Breast epithelium (tissue), 4 donors: ENCODE results near the gene ASCC1. TPM values are rescaled to one million over a fixed set of nuclear protein-coding genes. Genes with fewer than 3 reads are reported as not detected.

ENCODE experiments used
- DNase-seq, 2 donors: peaks; one replicate each; pipeline ENCODE4 v3.0.0-alpha.2; 2019; ENCODE audit warnings: low spot score in 2 of 2
- H3K27ac ChIP-seq, 2 donors: fragments of 200-600 bp; sonication (generic) in 1 of 2; one replicate each; pipeline ENCODE4 v1.5.1; 2016 to 2019; ENCODE audit warnings: mild to moderate bottlenecking in 1 of 2
- H3K27me3 ChIP-seq, 2 donors: fragments of 200-600 bp; sonication (generic) in 1 of 2; one replicate each; pipeline versions ENCODE4 v1.5.1 to v1.6.0; 2017 to 2019; ENCODE audit warnings: control low read depth in 1 of 2, mild to moderate bottlenecking in 1 of 2
- H3K36me3 ChIP-seq: fragments of 200-600 bp; one replicate; pipeline ENCODE4 v1.5.1; 2019
- H3K4me1 ChIP-seq, 2 donors: fragments of 200-600 bp; sonication (generic); one replicate each; pipeline ENCODE4 v1.5.1; 2016 to 2019; ENCODE audit warnings: control low read depth in 1 of 2
- H3K4me3 ChIP-seq, 3 donors: fragments of 200-600 bp; sonication (generic); 1 replicate in 2 of 3; 2 replicates in 1 of 3; pipeline ENCODE4 v1.5.1; 2016 to 2019; ENCODE audit warnings: mild to moderate bottlenecking in 3 of 3, moderate library complexity in 2 of 3
- H3K9me3 ChIP-seq, 2 donors: fragments of 200-600 bp; sonication (generic) in 1 of 2; one replicate each; pipeline ENCODE4 v1.5.1; 2016 to 2019; ENCODE audit warnings: control low read depth in 1 of 2
- POLR2A ChIP-seq: fragments of 450-650 bp; IDR thresholded peaks from one replicate; pipeline ENCODE4 v1.6.1; 2016; ENCODE audit warnings: antibody characterized with exemption, mild to moderate bottlenecking, moderate library complexity
- POLR2AphosphoS5 ChIP-seq, 3 donors: sonication (generic); formaldehyde crosslinking; IDR thresholded peaks; one replicate each; pipeline ENCODE4 v1.6.1; 2017; ENCODE audit warnings: antibody characterized with exemption in 3 of 3
- intact Hi-C: fragments of 100-400 bp; cut with DNase I; formaldehyde crosslinking; loops from one replicate; pipeline ENCODE4 v1.15.1; 2023; ENCODE audit warnings: low total_unique reads
- total RNA-seq, 3 donors: library from RNA; depleted of rRNA; stranded (reverse); fragments of >200 nt; gene quantifications; one replicate each; pipeline ENCODE4 v1.1.0, GENCODE V29; 2016
- TF ChIP-seq, protein P1 (sequence below), 3 donors: fragments of 450-650 bp; IDR thresholded peaks; one replicate each; pipeline ENCODE4 v1.5.1; 2016 to 2017; ENCODE audit warnings: antibody characterized with exemption in 3 of 3, mild to moderate bottlenecking in 3 of 3, moderate library complexity in 3 of 3

The ASCC1 gene
- total RNA-seq, 3 donors from 2014 or later, result 28.5 to 42.9 (median 29.6) TPM

DNA sequence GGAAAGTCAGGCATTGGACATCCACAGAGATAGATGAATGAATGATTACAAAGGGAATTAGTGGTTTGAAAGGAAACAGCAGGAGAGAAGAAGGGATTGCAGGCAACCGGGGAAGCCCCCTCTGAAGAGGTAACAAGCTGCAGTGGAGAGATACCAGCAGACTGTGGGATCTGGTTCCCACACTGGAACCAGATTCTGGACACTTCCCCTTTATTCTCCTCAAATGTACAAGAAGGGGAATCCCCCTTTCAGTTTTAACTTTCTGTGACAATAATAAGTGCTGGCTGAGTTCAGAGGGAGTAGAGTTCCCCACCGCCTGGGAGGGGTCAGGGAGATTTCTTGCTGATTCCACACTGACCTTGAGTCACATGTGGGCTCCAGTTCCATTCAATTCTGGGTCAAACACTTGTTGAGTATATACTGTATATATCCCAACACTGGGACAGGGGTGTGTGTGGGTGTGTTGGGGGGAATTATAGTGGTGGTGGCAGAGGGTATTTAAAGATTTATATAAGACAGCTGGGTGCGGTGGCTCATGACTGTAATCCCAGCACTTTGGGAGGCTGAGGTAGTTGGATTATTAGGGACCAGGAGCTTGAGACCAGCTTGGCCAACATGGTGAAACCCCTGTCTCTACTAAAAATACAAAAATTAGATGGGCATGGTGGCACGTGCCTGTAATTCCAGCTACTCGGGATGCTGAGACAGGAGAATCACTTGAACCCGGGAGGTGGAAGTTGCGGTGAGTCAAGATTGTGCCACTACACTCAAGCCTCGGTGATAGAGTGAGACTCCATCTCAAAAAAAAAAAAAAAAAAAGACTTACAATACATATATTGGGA lies 41.2 kb upstream of the ASCC1 start:
- H3K9me3 ChIP-seq, result no peaks in the 10 kb centered on the region
- H3K36me3 ChIP-seq, result no peaks in the 10 kb centered on the region
- intact Hi-C loops, result no loop called here
- peak overlapping the region; percentile 82 to 91 for H3K27ac ChIP-seq
- H3K27me3 ChIP-seq, result no peaks in the 10 kb centered on the region
- TF ChIP-seq POLR2AphosphoS5 (IDR thresholded peaks at IDR 0.05) (peak in 1 of 3 donors; percentile 6), POLR2A (no peak)
- TF ChIP-seq, protein P1, sequence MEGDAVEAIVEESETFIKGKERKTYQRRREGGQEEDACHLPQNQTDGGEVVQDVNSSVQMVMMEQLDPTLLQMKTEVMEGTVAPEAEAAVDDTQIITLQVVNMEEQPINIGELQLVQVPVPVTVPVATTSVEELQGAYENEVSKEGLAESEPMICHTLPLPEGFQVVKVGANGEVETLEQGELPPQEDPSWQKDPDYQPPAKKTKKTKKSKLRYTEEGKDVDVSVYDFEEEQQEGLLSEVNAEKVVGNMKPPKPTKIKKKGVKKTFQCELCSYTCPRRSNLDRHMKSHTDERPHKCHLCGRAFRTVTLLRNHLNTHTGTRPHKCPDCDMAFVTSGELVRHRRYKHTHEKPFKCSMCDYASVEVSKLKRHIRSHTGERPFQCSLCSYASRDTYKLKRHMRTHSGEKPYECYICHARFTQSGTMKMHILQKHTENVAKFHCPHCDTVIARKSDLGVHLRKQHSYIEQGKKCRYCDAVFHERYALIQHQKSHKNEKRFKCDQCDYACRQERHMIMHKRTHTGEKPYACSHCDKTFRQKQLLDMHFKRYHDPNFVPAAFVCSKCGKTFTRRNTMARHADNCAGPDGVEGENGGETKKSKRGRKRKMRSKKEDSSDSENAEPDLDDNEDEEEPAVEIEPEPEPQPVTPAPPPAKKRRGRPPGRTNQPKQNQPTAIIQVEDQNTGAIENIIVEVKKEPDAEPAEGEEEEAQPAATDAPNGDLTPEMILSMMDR (IDR thresholded peaks at IDR 0.05), result no peak
- H3K4me3 ChIP-seq, result no peak overlapping the region
- DNase-seq, result no peak
- peaks cover 36 to 49% of the 10 kb centered on the region in 2 donors for H3K4me1 ChIP-seq

DNA sequence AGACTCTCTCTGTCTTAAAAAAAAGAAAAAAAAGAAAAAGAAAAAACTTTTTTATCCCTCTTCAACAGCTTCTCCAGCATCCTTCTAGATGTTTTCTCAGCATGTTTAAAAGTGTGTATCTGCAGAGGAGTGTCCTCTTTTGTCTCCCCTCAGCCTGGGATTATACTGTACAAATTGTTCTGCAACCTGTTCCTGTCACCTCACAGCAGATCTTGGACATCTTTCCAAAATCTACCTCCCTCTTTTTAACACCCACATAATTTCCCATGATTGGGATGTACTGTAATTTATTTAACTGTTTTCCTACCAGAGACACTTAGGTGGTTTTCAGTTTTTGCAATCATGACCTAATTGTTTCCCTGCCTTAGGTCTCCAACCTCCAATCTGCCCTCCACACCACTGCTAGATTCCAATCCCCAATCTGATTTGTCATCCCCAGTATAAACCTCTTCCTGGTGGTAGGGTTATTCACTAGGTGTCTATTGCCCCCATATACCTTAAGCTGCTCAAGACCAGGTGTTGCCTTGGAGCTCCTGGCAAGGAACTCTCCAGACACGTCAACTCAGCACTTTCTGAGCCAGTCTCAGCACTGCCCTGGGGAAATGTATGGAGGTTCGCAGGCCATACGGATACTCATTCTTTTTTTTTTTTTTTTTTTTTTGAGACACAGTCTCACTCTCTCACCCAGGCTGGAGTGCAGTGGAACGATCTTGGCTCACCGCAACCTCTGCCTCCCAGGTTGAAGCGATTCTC lies 40.1 kb upstream of the ASCC1 start:
- no peak overlapping the region for H3K4me3 ChIP-seq
- intact Hi-C loops, result no loop called here
- no peaks in the 10 kb centered on the region for H3K36me3 ChIP-seq
- no peaks in the 10 kb centered on the region for H3K27me3 ChIP-seq
- DNase-seq, result no peak
- no peaks in the 10 kb centered on the region for H3K9me3 ChIP-seq
- TF ChIP-seq POLR2AphosphoS5 (IDR thresholded peaks at IDR 0.05) (peak in 1 of 3 donors; percentile 18), POLR2A (no peak)
- H3K4me1 ChIP-seq, result peaks cover 31 to 45% of the 10 kb centered on the region in 2 donors
- peak overlapping the region; percentile 91 to 93 for H3K27ac ChIP-seq

DNA sequence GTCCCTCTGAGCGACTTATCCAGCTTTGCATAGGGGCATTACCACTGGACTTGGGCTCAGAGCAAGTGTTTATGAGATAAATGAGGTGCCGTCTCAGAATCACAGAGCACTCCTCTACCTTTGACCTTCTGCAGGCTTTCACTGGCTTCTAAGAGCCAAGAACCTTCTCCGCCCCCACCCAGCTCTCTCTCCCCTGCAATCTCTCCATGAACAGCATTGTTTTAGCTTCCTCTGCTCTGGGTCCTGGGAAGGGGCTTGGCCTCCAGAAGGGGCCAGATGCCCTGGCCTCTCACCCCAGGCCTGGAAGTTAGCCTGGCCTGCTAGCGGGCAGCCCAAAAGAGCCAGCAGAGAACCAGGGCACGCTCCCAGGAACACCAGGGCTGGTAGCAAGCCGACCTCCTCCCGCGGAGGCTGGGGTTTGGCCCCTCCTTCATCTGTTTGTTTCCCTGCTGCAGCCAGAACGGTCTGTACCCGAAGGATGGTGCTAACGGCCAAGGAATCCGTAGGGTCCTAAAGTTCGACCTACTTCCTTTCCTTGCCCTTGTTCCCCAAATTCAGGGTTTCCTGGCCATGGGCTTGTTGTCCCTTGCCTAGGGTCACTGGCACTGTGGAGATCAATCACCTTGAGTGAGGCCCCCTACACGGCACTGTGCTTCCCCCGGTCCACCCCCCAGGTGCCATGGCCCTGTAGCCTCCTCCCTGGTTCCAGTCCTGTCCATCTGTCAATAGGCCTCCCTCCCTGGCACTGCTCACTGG lies 38.9 kb upstream of the ASCC1 start:
- DNase-seq, result peak; percentile 85 to 89
- TF ChIP-seq POLR2A, result peak; percentile 14
- TF ChIP-seq, protein P1 (IDR thresholded peaks at IDR 0.05), result no peak
- TF ChIP-seq POLR2AphosphoS5 (IDR thresholded peaks at IDR 0.05), result peak; percentile 82 to 92 (median 91)
- intact Hi-C loops, result no loop called here
- Histone ChIP-seq H3K9me3 (no peaks in the 10 kb centered on the region), H3K36me3 (no peaks in the 10 kb centered on the region), H3K4me1 (peaks cover 21 to 39% of the 10 kb centered on the region in 2 donors), H3K4me3 (peak overlapping the region in 1 of 3 donors; percentile 44), H3K27ac (peak overlapping the region; percentile 91 to 93), H3K27me3 (no peaks in the 10 kb centered on the region)

DNA sequence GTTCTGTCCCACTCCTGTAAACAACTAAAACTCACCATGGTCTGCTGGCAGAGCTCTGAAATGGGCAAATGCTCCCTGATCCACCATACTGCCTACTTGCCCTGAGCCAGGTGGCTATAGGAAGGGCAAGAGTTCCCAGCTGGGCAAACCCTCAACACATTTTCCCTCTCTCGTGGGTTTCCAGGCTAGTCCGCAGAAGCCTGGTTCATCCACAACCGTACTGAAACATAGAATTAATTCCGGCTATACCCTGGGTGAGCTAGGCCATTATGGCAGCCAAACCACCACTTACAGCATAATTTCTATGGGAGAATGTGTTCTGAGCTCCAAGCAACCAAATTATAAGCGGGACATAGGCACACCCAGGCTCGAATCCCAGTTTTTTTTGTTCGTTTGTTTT lies 37.5 kb upstream of the ASCC1 start:
- H3K4me3 ChIP-seq, result no peak overlapping the region
- intact Hi-C loops, result no loop called here
- no peaks in the 10 kb centered on the region for H3K9me3 ChIP-seq
- no peaks in the 10 kb centered on the region for H3K27me3 ChIP-seq
- TF ChIP-seq, protein P1 (IDR thresholded peaks at IDR 0.05), result no peak
- TF ChIP-seq POLR2AphosphoS5 (IDR thresholded peaks at IDR 0.05), result no peak
- no peak for TF ChIP-seq POLR2A
- no peak for DNase-seq
- H3K4me1 ChIP-seq, result peaks cover 21 to 42% of the 10 kb centered on the region in 2 donors
- H3K27ac ChIP-seq, result peak overlapping the region; percentile 84 to 91
- H3K36me3 ChIP-seq, result no peaks in the 10 kb centered on the region

DNA sequence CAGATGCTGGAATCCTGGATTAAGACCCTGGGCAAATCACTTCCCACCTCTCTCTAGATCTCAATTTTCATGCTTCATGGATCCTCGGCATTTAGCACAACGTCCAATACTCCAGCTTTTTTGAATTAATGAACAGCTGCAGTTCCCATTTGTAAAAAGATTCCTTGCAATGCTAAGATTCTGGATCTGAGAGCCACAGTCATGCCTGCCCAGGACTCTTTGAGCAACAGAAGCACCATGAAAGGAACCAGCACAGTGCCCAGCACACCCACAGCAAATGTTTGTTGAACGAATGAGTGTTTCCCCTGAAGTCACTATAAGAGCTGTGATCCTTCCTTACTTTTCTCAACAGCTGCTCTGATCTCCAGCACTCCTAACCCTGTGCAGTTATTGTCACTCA lies 36.9 kb upstream of the ASCC1 start:
- intact Hi-C loops, result no loop called here
- Histone ChIP-seq H3K4me1 (peaks cover 24 to 49% of the 10 kb centered on the region in 2 donors), H3K9me3 (no peaks in the 10 kb centered on the region), H3K27ac (peak overlapping the region; percentile 84 to 91), H3K4me3 (no peak overlapping the region), H3K27me3 (no peaks in the 10 kb centered on the region), H3K36me3 (no peaks in the 10 kb centered on the region)
- no peak for DNase-seq
- TF ChIP-seq POLR2A (no peak), POLR2AphosphoS5 (IDR thresholded peaks at IDR 0.05) (no peak)
- TF ChIP-seq, protein P1 (IDR thresholded peaks at IDR 0.05), result no peak
